ENCODE data around the gene C19orf12.

GRCh38 chr19:29714371-29714952 lies 599 bp downstream of the C19orf12 start:
- TF ChIP-seq, protein P1, sequence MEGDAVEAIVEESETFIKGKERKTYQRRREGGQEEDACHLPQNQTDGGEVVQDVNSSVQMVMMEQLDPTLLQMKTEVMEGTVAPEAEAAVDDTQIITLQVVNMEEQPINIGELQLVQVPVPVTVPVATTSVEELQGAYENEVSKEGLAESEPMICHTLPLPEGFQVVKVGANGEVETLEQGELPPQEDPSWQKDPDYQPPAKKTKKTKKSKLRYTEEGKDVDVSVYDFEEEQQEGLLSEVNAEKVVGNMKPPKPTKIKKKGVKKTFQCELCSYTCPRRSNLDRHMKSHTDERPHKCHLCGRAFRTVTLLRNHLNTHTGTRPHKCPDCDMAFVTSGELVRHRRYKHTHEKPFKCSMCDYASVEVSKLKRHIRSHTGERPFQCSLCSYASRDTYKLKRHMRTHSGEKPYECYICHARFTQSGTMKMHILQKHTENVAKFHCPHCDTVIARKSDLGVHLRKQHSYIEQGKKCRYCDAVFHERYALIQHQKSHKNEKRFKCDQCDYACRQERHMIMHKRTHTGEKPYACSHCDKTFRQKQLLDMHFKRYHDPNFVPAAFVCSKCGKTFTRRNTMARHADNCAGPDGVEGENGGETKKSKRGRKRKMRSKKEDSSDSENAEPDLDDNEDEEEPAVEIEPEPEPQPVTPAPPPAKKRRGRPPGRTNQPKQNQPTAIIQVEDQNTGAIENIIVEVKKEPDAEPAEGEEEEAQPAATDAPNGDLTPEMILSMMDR (IDR thresholded peaks at IDR 0.05), result no peak
- no peak for TF ChIP-seq POLR2A (IDR thresholded peaks at IDR 0.05)

Data from vagina (tissue), 2 donors.